Glutamatergic neuron (in vitro differentiated cells): ENCODE measurements around the gene IRGQ. TPM values are rescaled to one million over a fixed set of nuclear protein-coding genes. Genes with fewer than 3 reads are reported as not detected.
A peak's percentile ranks its signal among the peaks of the same experiment; 100 is the strongest.

Experiments
- DNase-seq: peaks from one replicate; pipeline ENCODE4 v3.0.0; 2022
- H3K27ac Mint-ChIP-seq: one replicate; pipeline ENCODE4 v1.8.0; 2020; ENCODE audit warnings: mild to moderate bottlenecking, mixed read lengths, inconsistent platforms; ENCODE audit not compliant: unreplicated experiment
- H3K27me3 Mint-ChIP-seq: one replicate; pipeline ENCODE4 v1.8.0; 2020; ENCODE audit warnings: mild to moderate bottlenecking, moderate library complexity, mixed read lengths, inconsistent platforms; ENCODE audit not compliant: unreplicated experiment
- H3K36me3 Mint-ChIP-seq: one replicate; pipeline ENCODE4 v1.8.0; 2020; ENCODE audit warnings: mild to moderate bottlenecking, mixed read lengths, inconsistent platforms; ENCODE audit not compliant: unreplicated experiment
- H3K4me1 Mint-ChIP-seq: one replicate; pipeline ENCODE4 v1.8.0; 2020; ENCODE audit warnings: mild to moderate bottlenecking, low read depth, mixed read lengths, inconsistent platforms; ENCODE audit not compliant: unreplicated experiment
- H3K4me3 Mint-ChIP-seq: one replicate; pipeline ENCODE4 v1.8.0; 2020; ENCODE audit warnings: mild to moderate bottlenecking, mixed read lengths, inconsistent platforms; ENCODE audit not compliant: unreplicated experiment
- H3K9me3 Mint-ChIP-seq: one replicate; pipeline ENCODE4 v1.8.0; 2020; ENCODE audit warnings: mild to moderate bottlenecking, moderate library complexity, mixed read lengths, inconsistent platforms; ENCODE audit not compliant: unreplicated experiment
- total RNA-seq: library from RNA; stranded (reverse); fragmentation: NEBNext Ultra II Directional; extraction: Animal tissue kit (Norgen Biotek cat#: 25700); gene quantifications from one replicate; pipeline ENCODE4 v1.2.1, GENCODE V29; 2021; ENCODE audit not compliant: unreplicated experiment
- TF ChIP-seq, protein P1 (sequence below): fragments of 200-600 bp; sonication (generic); IDR thresholded peaks from one replicate; pipeline ENCODE4 v1.5.0; 2021; ENCODE audit not compliant: partially characterized antibody, unreplicated experiment

Gene IRGQ
- total RNA-seq, 1 donor from 2014 or later, result 184 TPM

DNA sequence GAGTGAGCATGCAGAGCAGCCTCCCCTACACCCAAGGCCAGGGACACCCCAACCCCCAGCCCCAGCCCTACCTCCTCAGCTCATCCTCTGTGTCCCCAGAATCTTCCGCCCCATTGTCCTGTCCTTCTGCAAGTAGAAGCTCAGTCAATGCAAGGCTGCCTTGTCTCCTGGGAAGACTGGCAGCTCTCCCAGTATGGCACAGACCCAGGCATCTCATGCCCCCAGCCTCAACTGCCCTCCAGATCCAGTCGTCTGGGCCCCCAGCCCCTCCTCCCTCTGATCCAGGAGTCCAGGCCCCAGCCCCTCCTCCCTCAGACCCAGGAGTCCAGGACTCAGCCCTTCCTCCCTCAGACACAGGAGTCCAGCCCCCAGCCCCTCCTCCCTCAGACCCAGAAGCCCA is 50.0 kb downstream of the IRGQ start:
- H3K4me3 Mint-ChIP-seq, result no peak overlapping the region
- TF ChIP-seq, protein P1, sequence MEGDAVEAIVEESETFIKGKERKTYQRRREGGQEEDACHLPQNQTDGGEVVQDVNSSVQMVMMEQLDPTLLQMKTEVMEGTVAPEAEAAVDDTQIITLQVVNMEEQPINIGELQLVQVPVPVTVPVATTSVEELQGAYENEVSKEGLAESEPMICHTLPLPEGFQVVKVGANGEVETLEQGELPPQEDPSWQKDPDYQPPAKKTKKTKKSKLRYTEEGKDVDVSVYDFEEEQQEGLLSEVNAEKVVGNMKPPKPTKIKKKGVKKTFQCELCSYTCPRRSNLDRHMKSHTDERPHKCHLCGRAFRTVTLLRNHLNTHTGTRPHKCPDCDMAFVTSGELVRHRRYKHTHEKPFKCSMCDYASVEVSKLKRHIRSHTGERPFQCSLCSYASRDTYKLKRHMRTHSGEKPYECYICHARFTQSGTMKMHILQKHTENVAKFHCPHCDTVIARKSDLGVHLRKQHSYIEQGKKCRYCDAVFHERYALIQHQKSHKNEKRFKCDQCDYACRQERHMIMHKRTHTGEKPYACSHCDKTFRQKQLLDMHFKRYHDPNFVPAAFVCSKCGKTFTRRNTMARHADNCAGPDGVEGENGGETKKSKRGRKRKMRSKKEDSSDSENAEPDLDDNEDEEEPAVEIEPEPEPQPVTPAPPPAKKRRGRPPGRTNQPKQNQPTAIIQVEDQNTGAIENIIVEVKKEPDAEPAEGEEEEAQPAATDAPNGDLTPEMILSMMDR, result no peak
- H3K27me3 Mint-ChIP-seq, result peaks cover 6% of the 10 kb centered on the region
- no peaks in the 10 kb centered on the region for H3K36me3 Mint-ChIP-seq
- H3K4me1 Mint-ChIP-seq, result peaks cover 9% of the 10 kb centered on the region
- no peak for DNase-seq
- H3K27ac Mint-ChIP-seq, result no peak overlapping the region
- peaks cover 7% of the 10 kb centered on the region for H3K9me3 Mint-ChIP-seq

DNA sequence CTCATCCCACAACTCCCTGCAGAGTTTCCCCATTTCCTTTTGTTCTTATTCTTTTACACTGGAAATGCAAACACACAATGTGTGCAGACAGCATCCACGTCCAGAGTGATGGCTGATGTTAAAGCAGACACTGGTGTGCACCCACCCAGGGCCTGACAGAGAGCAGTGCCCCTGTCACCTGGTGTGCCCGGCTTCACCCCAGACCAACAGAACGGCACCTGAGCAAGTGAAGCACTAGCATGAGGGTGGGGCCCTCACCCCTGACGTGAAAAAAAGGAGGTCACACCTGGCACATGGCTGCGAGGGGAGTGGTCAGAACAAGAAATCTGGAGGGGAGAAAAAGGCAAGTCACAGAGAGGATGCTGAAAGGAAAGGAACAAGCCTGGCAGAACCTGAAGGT is 50.7 kb downstream of the IRGQ start:
- Mint-ChIP-seq H3K27me3 (peaks cover 5% of the 10 kb centered on the region), H3K4me3 (peak overlapping the region; percentile 12), H3K36me3 (peaks cover 2% of the 10 kb centered on the region), H3K27ac (no peak overlapping the region), H3K4me1 (peaks cover 6% of the 10 kb centered on the region), H3K9me3 (peaks cover 7% of the 10 kb centered on the region)
- TF ChIP-seq, protein P1, result no peak
- no peak for DNase-seq

DNA sequence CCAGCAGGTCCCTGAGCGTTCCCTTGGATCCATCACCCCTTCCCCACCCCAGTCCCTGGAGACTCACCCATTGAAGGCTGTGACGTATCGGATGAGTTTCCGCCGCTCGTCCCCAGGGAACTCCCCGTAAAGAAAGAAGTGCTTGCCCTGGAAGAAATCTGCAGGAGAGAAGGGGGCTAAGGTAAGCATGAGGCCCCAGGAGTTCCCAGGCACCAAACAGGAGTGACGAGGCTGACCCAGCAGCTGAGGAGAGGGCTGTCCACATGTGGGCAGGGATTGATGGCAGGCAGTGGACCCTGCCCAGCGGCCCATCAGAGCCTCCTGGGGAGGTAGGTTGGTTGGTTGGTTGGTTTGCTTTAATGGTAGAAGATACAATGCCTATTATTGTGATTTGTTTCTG is 51.9 kb downstream of the IRGQ start:
- TF ChIP-seq, protein P1, result no peak
- Mint-ChIP-seq H3K36me3 (peaks cover 11% of the 10 kb centered on the region), H3K27ac (no peak overlapping the region), H3K27me3 (peaks cover 8% of the 10 kb centered on the region), H3K9me3 (peaks cover 9% of the 10 kb centered on the region), H3K4me1 (peaks cover 2% of the 10 kb centered on the region), H3K4me3 (no peak overlapping the region)
- DNase-seq, result no peak

DNA sequence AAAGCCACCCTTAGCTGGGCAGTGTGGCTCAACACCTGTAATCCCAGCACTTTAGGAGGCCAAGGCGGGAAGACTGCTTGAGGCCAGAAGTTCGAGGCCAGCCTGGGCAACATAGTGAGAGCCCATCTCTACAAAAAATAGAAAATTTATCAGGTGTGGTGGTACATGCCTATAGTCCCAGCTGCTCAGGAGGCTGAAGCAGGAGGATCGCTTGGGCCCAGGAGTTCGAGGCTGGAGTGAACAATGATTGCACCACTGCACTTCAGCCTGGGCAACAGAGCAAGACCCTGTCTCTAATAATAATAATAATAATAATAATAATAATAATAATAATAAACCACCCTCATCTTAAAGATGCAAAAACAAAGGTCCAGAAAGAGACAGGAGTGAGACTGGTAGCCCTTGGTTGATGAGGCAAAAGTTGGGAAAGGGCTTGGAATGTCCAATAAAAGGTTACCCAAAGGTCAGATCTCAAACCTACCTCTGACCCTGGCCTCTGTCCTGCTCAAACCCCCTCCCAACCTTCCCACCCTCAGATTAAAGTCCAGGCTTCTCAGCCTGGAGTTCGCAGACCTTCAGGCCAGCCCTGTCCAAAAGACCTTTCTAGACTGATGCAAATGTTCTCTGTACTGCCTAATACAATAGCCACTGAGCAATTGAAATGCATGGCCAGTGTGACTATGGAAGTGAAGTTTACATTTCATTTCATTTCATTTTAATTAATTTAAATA is 53.8 kb downstream of the IRGQ start:
- Mint-ChIP-seq H3K27me3 (peaks cover 3% of the 10 kb centered on the region), H3K9me3 (peaks cover 7% of the 10 kb centered on the region), H3K36me3 (peaks cover 21% of the 10 kb centered on the region), H3K4me3 (no peak overlapping the region), H3K27ac (no peak overlapping the region), H3K4me1 (no peaks in the 10 kb centered on the region)
- no peak for DNase-seq
- TF ChIP-seq, protein P1, result no peak

DNA sequence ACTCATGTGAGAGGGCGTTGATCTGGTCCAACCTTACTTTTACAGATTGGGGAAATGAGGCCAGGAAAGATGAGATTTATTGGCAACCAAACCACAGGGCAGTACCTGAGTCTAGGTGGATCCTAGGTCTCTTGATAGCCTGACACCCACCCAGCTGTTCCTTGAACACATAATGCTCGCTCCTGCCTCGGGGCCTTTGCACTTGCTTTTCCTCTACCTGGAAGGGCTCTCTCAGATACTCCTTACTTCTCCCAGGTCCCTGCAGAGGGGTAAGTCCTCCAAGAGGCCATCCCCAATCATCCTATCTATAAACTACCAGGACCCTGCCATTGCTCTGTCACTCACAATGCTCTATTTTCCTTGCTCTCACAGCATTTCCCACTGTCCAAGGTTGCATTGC is 55.6 kb downstream of the IRGQ start:
- Mint-ChIP-seq H3K27me3 (peaks cover 3% of the 10 kb centered on the region), H3K9me3 (peaks cover 9% of the 10 kb centered on the region), H3K36me3 (peaks cover 21% of the 10 kb centered on the region), H3K4me3 (no peak overlapping the region), H3K27ac (no peak overlapping the region), H3K4me1 (peaks cover 6% of the 10 kb centered on the region)
- DNase-seq, result no peak
- TF ChIP-seq, protein P1, result no peak
